ENCODE data around the gene HS3ST5. TPM values are rescaled to one million over a fixed set of nuclear protein-coding genes. Genes with fewer than 3 reads are reported as not detected.

The HS3ST5 gene
- total and polyA plus RNA-seq, 4 donors, result not detected

- no peak for TF ChIP-seq REST (IDR thresholded peaks at IDR 0.05)
These were observed 51.4 kb downstream of the HS3ST5 start (continued) for GRCh38 chr6:114291428-114291827.

GRCh38 chr6:114290864-114291263, 52.0 kb downstream of the HS3ST5 start:
- 81% methylated on average over 3 of the region's 3 CpGs for WGBS
- H3K9me3 ChIP-seq (ENCODE audit: control insufficient read depth in 4 of 4, low read length in 3 of 4), result no peaks in the 10 kb centered on the region
- no peak overlapping the region for H3K9ac ChIP-seq (ENCODE audit: low read depth in 1 of 2, low read length in 2 of 2)
- no peak overlapping the region for H3K27ac ChIP-seq (ENCODE audit: low read depth in 1 of 2, low read length in 2 of 2)
- no peak for DNase-seq (ENCODE audit: low spot score)
- no peak for TF ChIP-seq TAF1 (conservative IDR thresholded peaks at IDR 0.05)
- no peak for TF ChIP-seq SP1 (IDR thresholded peaks at IDR 0.05)
- no peak for TF ChIP-seq HNF4A (conservative IDR thresholded peaks at IDR 0.05)
- TF ChIP-seq, protein P1, sequence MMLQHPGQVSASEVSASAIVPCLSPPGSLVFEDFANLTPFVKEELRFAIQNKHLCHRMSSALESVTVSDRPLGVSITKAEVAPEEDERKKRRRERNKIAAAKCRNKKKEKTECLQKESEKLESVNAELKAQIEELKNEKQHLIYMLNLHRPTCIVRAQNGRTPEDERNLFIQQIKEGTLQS (IDR thresholded peaks at IDR 0.05), result no peak
- TF ChIP-seq GABPA (IDR thresholded peaks at IDR 0.05 in 1 of 2, conservative IDR thresholded peaks at IDR 0.05 in 1 of 2), result no peak
- no peak for TF ChIP-seq RAD21 (IDR thresholded peaks at IDR 0.05)
- no peak for TF ChIP-seq MAX (IDR thresholded peaks at IDR 0.05)
- no peak for TF ChIP-seq FOXA1 (IDR thresholded peaks at IDR 0.05)
- H3K4me3 ChIP-seq (ENCODE audit: low read depth in 1 of 3, low read length in 3 of 3), result no peak overlapping the region
- H3K27me3 ChIP-seq (ENCODE audit: control insufficient read depth in 4 of 4, insufficient read depth in 4 of 4, low read length in 3 of 4), result peaks cover 0 to 5% (median 0%) of the 10 kb centered on the region in 4 donors
- H3K4me1 ChIP-seq (ENCODE audit: control insufficient read depth in 4 of 4, insufficient read depth in 4 of 4, low read length in 3 of 4), result no peaks in the 10 kb centered on the region
- no peaks in the 10 kb centered on the region for H3K36me3 ChIP-seq (ENCODE audit: control insufficient read depth in 4 of 4, insufficient read depth in 3 of 4, low read depth in 1 of 4, low read length in 3 of 4)

DNA sequence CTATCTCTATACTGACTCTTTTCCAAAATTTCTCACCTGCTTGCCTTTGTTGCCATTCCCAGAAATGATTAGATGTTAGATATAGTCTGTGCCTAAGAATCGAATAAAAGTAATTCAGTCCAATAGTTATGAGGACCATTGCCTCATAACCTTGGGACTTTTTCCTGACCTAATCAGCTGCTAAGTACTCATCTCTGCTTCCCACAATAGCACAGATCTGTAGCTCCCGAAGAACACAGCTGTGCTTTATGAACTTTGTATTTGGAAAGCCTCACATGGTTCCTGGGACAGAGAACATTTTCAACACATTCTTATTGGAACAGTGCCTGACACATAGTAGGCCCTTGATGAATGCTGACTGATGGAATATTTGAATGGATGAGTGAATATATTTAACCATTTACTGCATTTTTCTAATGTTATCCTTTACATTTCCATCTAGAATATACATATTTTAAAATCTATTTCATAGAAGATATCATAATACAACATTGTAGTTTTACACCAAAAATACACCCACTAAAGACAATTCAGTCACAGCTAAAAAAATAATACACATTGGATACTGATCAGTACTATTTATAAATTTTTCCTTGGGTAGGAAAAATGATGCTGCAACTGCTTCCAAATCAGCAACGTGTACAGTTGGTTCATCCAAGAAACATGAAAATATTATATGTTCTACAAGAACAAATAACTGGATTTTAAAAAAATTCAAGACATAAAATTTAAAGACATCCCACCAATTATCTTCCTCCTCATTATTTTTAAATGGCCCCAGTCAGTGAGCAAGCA, 53.9 kb downstream of the HS3ST5 start:
- Histone ChIP-seq H3K36me3 (ENCODE audit: control insufficient read depth in 4 of 4, insufficient read depth in 3 of 4, low read depth in 1 of 4, low read length in 3 of 4) (no peaks in the 10 kb centered on the region), H3K9me3 (ENCODE audit: control insufficient read depth in 4 of 4, low read length in 3 of 4) (no peaks in the 10 kb centered on the region), H3K4me3 (ENCODE audit: low read depth in 1 of 3, low read length in 3 of 3) (no peak overlapping the region), H3K27me3 (ENCODE audit: control insufficient read depth in 4 of 4, insufficient read depth in 4 of 4, low read length in 3 of 4) (peaks cover 0 to 5% (median 0%) of the 10 kb centered on the region in 4 donors), H3K9ac (ENCODE audit: low read depth in 1 of 2, low read length in 2 of 2) (no peak overlapping the region), H3K27ac (ENCODE audit: low read depth in 1 of 2, low read length in 2 of 2) (no peak overlapping the region), H3K4me1 (ENCODE audit: control insufficient read depth in 4 of 4, insufficient read depth in 4 of 4, low read length in 3 of 4) (no peaks in the 10 kb centered on the region)
- no peak for DNase-seq (ENCODE audit: low spot score)
- no peak for TF ChIP-seq RAD21 (IDR thresholded peaks at IDR 0.05)
- no peak for TF ChIP-seq ZBTB33 (IDR thresholded peaks at IDR 0.05)
- TF ChIP-seq HNF4A (conservative IDR thresholded peaks at IDR 0.05), result no peak
- no peak for TF ChIP-seq HNF4G (IDR thresholded peaks at IDR 0.05)
- TF ChIP-seq FOXA1 (IDR thresholded peaks at IDR 0.05), result no peak
- TF ChIP-seq FOXA2 (IDR thresholded peaks at IDR 0.05), result no peak
- TF ChIP-seq TAF1 (conservative IDR thresholded peaks at IDR 0.05), result no peak
- WGBS, result 76% methylated on average over 3 of the region's 3 CpGs
